HG03045 (cell line): ENCODE results near the gene PDE4D.

Experiments
- ATAC-seq: cut with Tn5 transposase; IDR thresholded peaks from one replicate; pipeline ENCODE4 v1.9.1; 2021; ENCODE audit warnings: mild to moderate bottlenecking, moderate library complexity; ENCODE audit not compliant: unreplicated experiment

PDE4D gene

GRCh38 chr5:59245198-59245597 is 648.3 kb downstream of the PDE4D start:
- ATAC-seq: no peak

DNA sequence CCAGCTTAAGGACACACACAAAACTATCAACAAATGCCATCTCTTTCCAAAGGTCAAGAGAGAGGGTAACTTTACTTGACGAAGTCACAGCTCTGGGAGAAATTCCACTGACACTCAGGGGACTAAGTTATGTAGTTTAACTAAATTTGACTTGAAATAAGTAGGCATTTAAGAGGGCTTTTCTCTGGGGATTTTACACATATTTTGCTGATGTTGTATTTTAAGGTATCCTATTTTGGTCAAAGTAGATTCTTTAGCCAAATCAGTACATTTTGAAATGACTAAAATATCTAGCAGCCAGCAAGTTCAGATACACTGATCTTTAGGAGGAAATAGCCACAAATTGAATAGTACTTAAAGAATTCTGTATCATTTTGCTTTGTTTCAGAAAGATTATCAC is 652.0 kb downstream of the PDE4D start:
- ATAC-seq: no peak

DNA sequence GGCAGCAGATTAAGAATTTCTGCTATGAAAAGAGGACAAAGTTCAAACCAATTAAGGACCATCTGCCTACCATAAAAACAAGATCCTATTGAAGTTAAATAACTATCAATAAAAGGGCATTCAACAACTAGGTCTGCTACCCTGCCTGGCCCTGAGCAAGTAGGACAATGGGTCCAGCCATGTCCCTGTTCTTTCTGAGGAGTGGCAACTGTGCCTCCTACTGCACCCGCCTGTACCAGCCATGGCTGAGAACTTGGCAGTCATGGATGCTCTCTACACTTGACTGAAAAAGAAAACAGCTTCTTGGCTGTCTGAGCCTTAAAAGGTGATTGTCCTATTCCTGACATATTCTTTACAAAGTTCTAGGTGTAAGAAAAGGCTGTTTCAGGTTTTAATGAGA is 652.4 kb downstream of the PDE4D start:
- no peak for ATAC-seq

DNA sequence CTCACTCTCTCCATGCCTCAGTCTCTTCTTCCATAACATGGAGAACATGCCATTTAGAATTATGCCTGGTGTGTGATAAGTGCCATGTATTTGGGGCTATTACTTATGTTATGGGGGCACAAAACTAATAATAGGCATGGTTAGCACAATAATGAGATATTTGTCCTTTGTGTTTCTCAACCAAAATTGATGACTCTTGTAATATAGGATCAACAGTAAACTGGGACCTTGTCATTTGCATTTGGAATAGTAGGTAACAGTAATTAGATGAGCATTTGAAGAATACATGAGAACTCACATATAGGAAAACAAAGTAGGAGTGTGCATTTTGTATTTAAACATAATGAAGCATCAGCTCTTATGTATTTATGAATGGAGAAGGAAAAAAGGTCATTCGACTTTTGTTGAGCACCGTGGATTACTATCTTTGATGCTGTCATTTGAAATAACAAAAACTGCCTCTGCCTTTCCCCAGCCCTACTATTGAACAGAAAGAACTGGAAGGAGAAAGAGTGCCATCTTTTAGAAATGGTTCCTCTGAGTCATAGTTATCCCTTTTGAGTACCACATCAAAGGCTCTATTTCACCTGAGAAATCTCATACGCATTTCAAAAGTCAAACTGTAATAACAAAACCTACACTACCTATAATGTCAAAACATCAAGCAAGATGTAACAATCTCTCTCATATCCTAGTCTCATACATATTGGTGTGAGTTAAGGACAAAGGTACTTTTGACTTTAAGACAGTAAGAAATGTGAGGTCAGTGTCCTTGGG is 655.2 kb downstream of the PDE4D start:
- no peak for ATAC-seq

DNA sequence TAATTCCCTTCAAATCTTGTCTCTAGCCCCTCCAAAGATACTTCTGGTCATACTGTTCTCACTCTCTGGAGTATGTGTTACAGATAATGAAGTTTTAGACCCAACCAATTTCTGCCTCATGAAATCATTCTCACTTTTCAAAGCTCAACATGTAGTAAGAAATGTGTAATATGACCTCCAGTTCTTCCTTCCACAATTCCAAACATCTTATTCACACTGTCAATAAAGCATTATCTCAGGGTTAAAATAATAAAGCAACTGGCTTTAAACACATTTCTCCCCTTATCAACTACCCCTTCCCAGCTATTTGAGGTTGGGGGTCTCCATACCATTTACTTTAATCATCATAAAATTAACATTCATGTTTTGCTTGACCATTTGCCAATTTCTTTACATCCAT is 656.5 kb downstream of the PDE4D start:
- no peak for ATAC-seq

GRCh38 chr5:59236448-59236847 is 657.1 kb downstream of the PDE4D start:
- ATAC-seq: no peak

DNA sequence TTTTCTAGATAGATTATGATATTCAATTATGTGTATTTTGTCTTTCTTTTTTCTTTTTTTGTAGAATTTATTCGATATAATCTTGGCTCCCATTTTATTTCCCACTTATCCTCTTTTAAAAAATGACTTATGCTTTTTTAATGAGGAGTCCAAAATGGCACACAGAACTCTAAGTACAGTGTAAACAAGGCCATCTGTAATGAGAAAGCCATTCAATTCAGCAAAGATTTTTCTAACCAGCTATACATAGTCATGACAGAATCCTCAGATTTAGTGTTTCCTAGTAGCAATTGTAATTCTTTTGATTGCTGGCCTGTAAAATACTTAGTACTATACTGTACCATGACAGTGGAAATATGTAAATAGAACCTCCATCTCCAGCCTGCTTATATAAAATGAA is 659.3 kb downstream of the PDE4D start:
- ATAC-seq: no peak

DNA sequence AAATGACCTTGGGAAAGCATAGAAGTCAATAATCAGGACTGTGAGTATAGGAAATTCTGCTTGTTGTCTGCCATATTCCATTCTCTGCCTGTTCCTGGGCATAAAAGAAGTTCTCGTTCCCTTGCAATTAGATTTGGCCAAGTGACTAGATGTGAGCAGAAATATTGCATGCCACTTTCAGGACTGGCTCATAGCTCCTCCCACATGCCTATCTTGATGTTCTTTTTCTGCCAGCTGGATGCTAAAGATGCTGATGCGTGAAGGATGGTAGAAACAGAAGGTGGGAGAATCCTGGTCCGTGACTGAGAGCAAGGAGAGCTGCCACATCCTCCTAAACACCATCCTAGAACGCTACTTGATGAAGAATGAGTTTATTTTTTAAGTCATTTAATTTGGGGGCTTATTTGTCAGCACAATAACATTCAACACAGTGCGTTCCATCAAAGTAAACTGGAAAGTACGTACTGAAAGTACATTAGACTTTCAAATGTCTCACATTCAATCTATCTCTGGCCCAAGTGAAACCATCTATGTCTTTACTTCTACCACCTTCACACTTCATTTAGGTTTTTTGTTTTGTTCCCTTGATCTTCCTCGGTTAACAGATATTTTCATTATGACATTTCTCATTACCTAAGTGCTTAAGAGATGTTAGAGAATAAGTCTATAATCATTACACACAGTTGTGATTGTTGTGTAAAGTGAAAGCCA is 662.1 kb downstream of the PDE4D start:
- no peak for ATAC-seq

GRCh38 chr5:59222687-59223511 is 670.6 kb downstream of the PDE4D start:
- ATAC-seq: no peak

DNA sequence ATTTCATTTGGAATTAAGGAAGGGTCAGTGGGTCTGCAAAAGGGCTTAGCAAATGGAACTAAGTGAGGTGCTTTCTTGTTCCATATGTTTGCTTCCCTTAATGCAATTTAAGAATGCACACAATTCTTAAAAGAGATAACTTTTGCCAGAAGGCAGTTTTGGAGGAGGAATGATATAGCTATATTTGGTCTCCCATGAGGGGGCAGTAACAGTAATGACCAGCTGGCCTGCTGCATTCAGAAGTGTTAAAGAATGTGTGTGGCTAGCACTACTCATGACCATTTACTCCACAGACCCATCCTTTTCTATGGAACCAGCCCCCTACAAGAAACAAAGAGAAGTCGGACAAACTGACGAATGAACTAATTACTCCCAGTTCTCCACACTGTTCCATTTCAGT is 671.8 kb downstream of the PDE4D start:
- ATAC-seq: no peak

- ATAC-seq: no peak
Measured at GRCh38 chr5:59218424-59219045, 675.0 kb downstream of the PDE4D start.

DNA sequence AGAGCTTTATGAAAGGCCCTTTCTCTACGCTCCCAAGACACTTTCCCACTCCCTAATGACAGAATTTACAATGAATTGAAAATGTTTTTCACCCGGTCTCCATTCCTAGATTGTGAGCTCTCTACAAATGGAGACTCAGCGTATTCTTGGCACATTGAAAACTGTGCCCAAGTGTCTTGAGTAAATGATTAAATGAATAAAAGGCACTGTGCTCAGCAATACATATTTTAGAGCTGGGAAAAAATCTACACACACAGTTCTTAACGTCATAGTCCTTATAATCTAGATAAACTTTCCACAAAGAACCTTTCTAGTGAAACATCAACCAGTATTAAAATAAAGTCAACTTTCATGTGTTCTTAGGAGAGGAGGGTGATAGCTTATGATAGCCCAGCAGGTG is 676.7 kb downstream of the PDE4D start:
- ATAC-seq: no peak

GRCh38 chr5:59212596-59212995 is 680.9 kb downstream of the PDE4D start:
- no peak for ATAC-seq

- no peak for ATAC-seq
Measured at GRCh38 chr5:59209758-59210359, 683.7 kb downstream of the PDE4D start.

GRCh38 chr5:59208474-59208873 is 685.1 kb downstream of the PDE4D start:
- no peak for ATAC-seq

DNA sequence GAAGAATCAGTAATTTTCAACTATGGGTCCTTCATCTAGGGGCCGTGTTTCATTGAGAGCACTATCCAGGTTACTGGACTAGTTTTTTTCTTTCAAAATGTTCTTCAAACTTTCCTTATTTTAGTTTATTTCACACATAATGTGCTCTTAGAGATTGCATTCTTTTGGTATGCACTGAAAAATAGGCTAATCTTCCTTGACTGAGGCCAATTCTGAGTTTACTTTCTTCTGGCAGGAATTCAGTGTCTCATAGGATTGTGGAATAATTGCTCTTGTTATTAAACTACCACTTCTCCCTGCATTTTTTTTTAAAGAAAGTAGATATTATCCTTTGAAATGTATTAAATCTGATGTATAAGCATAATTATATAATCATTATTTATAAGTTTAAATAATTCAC is 686.1 kb downstream of the PDE4D start:
- no peak for ATAC-seq

DNA sequence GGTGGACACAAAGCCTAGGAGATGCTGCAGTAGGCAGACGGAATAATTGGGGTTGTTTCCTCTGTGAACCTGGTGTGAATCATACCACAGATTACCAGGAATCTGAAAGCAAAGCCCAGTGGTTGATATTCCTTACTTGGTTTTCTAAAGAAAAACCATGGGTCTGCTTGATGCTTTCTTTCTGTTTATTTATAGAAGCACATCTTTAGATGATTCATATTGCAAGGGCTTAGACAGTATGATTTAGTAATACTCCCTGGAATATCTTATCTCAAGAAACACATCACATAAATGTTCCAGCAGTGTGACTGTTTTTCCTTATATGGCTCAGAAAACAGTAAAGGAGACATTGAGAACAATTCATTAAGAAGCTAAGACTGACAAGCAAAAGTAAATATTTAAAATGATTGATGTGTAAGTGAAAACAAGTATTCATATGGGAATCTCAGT is 687.4 kb downstream of the PDE4D start:
- ATAC-seq: no peak

GRCh38 chr5:59204114-59204897 is 689.2 kb downstream of the PDE4D start:
- ATAC-seq: no peak

- no peak for ATAC-seq
Measured at GRCh38 chr5:59199868-59200267, 693.7 kb downstream of the PDE4D start.

- no peak for ATAC-seq
Measured at GRCh38 chr5:59198832-59199231, 694.7 kb downstream of the PDE4D start.
